Activated naive CD4-positive, alpha-beta T cell (primary cell): ENCODE measurements around the gene MBD5.

Source experiments
- DNase-seq, 4 experiments: peaks; one replicate each; lab custom pipeline; 2025; lab: John Stamatoyannopoulos, UW

The MBD5 gene

DNA sequence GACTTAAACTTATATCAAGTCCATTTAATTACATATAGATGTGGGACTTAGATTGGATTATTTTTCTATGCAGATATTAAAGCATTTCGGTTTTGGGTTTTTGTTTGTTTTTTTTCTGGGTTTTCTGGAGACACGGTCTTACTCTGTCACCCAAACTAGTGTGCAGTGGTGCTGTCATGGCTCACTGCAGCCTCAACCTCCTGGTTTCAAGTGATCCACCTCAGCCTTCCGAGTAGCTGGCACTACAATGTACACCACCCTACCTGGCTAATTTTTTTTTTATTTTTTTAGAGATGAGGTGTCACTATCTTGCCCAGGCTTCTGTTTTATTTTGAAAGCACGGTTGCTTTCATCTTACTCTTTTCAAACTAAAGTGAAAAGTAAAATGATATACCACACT lies 281.6 kb downstream of the MBD5 start:
- no peak for DNase-seq

GRCh38 chr2:148303161-148303560 lies 282.3 kb downstream of the MBD5 start:
- no peak for DNase-seq

- DNase-seq = no peak
These were observed 284.6 kb downstream of the MBD5 start for GRCh38 chr2:148305476-148305875.

DNA sequence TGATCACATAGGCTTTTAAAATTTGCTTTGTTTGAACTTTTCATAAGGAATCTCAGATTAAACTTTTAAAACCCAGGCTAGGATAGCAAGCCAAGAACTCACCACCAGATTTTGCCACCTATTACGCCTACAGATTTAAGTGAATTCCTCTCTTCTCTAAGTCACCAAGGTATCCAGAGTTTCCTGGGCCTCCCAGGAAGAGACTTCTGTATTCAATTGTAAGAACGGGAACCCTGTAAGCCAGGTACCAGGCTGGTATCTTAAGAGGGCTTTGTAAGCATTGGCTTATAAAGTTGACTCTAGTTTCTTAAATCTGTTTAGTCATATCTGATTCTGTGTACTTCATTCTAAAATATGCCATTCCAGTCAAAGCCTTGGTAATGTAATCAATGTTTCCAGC lies 285.1 kb downstream of the MBD5 start:
- no peak for DNase-seq

GRCh38 chr2:148317598-148317997 lies 296.7 kb downstream of the MBD5 start:
- no peak for DNase-seq

DNA sequence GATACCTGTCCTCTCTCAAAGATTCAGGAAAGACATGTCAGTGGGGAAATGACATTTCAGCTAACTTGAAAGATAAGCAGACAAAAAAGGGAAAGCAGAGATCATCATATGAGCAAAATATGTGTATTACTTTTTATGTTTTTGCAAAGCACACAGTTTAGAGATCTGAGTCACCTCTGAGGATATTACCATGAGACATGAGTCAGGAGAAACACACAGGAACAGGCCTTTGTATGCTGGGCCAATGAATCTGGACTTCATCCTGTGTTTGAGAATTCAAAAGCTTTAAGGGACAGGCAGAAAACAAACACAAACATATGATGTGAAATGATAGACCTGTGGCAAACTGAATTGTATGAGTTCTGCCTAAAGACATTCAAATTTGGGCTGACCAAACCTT lies 317.6 kb downstream of the MBD5 start:
- no peak for DNase-seq

DNA sequence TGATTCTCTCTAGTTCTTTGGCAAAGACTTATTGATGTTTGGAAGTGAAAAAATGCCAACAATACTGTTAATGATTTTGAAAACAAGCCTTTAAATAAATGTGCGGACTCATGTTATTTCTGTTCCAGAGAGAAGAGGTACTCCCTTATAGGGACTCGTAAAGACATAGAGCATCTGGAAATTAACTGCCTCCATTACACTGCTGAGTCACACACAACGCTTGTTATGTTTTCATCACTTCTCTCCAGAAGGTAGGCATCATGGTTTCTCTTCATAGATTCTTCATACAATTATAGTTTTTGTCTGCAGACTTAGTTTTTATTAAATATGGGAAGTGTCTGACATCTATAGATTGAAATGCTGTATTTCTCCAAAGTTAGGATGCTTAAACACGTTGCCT lies 321.2 kb downstream of the MBD5 start:
- DNase-seq = no peak

GRCh38 chr2:148350199-148350598 lies 329.3 kb downstream of the MBD5 start:
- no peak for DNase-seq

- no peak for DNase-seq
These were observed 330.7 kb downstream of the MBD5 start for GRCh38 chr2:148351437-148352143.

DNA sequence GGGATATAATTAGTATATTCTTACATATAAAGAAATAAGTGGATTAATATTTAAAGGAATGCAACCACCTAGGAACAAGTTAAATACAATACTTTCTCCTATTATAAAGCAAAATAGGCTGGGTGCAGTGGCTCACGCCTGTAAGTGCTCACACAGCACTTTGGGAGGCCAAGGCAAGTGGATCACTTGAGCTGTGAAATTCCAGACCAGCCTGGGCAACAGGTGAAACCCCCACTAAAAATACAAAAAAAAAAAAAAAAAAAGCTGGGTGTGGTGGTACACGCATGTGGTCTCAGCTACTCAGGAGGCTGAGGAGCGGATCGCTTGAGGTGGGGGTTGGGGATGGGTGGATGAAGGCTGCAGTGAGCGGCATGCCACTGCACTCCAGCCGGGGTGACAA lies 337.5 kb downstream of the MBD5 start:
- DNase-seq = no peak

GRCh38 chr2:148360662-148361061 lies 339.8 kb downstream of the MBD5 start:
- DNase-seq = no peak

GRCh38 chr2:148362144-148362796 lies 341.4 kb downstream of the MBD5 start:
- no peak for DNase-seq

DNA sequence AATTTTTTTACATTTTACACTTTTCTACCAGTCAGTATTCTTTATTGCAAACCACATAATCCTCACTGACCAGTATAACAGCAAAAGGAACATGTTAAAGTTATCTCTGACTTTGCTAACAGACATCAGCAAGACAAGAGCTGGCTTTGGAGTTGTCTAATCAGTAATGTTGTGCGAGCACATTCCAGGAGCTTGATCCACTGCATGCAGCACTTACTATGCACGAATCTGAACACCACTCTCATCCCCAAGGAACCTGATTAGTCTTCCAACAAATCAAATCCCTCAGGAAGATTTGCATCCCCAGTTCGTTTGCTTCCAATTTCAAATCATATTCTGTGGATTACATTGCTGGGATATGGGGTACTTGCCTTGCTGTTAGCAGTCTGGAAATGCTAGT lies 354.3 kb downstream of the MBD5 start:
- DNase-seq = no peak

- DNase-seq = no peak
These were observed 370.4 kb downstream of the MBD5 start for GRCh38 chr2:148391324-148391723.

- DNase-seq = no peak
These were observed 381.9 kb downstream of the MBD5 start for GRCh38 chr2:148402786-148403185.

GRCh38 chr2:148410899-148411298 lies 390.0 kb downstream of the MBD5 start:
- no peak for DNase-seq

GRCh38 chr2:148416248-148416647 lies 395.4 kb downstream of the MBD5 start:
- DNase-seq = no peak

DNA sequence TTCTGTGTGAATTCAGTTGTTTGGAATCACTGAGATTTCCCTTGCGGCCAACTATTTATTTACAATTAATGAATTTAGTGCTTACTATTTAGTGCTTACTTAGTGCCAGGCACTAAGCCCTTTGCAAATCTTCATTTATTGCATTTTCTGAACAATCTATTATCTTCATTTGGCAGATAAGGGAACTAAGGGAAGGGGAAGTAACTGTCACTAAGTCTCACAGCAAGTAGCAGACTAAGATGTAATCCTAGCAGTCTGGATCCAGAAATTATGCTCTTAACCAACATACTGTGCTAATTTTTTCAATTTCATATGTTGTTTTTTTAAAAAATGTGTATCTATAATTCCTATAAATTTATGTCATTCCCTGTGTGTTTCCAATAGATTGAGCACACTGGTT lies 409.2 kb downstream of the MBD5 start:
- DNase-seq = no peak

DNA sequence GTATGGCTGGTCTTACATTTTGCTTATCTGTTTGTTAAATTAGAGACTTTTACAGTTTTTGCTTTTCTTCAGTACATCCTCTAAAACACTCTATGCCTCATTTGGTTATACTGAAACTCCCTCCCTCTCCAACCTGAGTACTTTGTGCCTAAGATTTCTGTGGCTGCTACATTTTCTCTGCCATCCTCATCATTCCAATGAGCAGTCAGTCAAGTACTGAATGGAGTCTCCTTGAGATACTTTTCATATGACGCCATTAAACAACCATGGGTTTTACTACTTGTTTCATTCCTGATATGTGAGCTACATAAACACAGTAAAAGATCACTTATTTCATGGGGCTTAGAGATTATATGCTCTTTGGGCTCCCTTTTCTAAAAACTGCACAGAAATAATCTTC lies 427.0 kb downstream of the MBD5 start:
- no peak for DNase-seq

DNA sequence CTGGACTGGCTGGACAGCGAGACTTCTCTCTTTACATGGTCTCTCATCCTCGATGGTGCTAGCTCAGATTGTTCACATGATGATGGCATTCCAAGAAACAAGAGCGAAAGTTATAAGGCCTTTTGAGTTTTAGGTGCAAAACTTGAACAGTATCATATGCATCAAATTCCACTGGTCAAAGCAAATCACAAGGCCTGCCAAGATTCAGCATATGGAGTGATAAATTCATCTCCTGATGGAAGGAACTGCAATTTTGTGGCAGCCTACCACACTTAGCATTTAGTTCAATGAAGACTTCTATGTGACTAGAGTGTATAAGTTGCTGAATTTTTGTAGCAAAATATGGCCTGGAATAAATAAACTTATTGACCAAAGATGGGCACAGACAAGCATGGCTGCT lies 429.6 kb downstream of the MBD5 start:
- DNase-seq = no peak

GRCh38 chr2:148451046-148451445 lies 430.2 kb downstream of the MBD5 start:
- DNase-seq = no peak

DNA sequence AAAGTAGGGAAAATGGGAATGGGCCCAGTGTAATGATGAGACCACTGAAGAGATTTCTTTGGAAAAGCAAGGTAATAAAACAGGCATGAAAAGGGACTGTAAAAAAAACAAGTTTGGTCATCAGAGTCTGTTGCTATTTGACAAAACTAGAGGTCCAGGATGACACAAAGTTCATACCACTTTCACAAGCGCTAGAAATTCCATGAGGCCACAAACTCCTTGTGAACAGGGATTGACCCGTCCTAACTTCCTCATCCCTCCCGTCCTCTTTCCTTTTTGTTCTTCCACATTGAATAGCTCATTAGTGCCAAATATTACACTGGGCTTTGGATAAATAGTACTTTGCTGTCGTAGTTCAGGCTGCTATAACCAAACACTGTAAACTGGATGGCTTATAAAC lies 434.9 kb downstream of the MBD5 start:
- DNase-seq = no peak

DNA sequence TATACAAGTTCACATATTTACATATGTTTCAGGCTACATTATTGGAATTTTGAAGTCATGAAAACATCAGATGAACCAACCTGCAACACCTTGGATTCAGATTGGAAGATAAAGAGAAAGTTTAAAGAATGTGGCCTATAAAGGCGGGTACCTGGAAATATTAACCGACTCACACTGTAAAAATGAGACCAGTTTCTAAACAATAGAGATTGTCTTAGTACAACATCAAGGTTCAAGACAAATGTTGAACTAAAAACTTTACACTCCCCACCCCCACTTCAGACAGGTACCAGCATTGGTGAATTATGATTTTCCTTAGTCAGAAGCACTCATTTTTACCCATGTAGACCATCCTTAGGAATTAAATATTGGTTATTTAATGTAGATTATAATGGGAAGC lies 437.3 kb downstream of the MBD5 start:
- DNase-seq = no peak

DNA sequence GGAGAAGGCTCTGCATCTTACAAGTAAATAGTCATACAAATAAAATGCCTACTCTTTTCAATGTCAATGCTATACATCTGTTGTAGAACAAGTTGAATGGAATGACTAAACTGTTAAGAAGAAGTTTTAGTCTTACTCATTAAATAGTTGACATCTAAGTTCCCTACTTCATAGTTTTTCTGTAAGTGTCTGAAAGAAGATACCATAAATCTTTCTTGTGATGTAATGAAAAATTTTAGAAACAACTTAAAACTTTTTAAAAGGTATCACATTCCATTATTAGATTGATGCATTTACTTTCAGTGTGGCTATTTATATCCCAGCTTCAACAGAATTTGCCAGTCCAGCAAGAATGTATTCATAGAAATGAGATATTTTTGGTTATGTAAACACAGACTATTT lies 438.5 kb downstream of the MBD5 start:
- DNase-seq = no peak
